ENCODE results near the gene YBX2.
"Not testable (repeated sequence)": the region's sequence is repeated elsewhere in the genome, so short reads cannot be mapped to it uniquely, and the experiment has no call there.

GRCh38 chr17:7337600-7337999, 43.2 kb upstream of the YBX2 start:
- TF ChIP-seq CTCF (IDR thresholded peaks at IDR 0.05; ENCODE audit: low read depth, low read length); POLR2A (IDR thresholded peaks at IDR 0.05; ENCODE audit: extremely low read depth, insufficient read length); MYC (IDR thresholded peaks at IDR 0.05; ENCODE audit: low read depth, low read length); MAX (IDR thresholded peaks at IDR 0.05; ENCODE audit: low read depth, low read length): not testable (repeated sequence)
